GM21390 (cell line): ENCODE results near the gene MYO10.
"Not testable (repeated sequence)": the region's sequence is repeated elsewhere in the genome, so short reads cannot be mapped to it uniquely, and the experiment has no call there.

Experiments used
- ATAC-seq: cut with Tn5 transposase; IDR thresholded peaks from one replicate; pipeline ENCODE4 v1.9.1; 2021; ENCODE audit not compliant: unreplicated experiment

Gene MYO10

DNA sequence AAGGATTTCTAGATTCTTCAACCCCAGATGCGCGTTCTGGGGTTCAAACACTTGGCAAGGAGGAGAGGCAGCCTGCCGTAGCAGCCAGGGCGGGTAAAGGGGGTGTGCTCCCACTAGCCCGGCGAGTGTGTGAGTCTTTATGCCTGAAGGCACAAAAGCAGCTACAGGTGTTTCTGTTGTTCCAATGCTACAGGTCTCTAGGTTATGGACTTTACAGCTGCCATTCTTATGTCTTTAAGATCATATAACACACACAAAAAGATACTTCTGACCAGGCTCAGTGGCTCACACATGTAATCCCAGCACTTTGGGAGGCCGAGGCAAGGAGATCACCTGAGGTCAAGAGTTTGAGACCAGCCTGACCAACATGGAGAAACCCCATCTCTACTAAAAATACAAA, 185.6 kb downstream of the MYO10 start:
- ATAC-seq = no peak

- no peak for ATAC-seq
These were observed 186.5 kb downstream of the MYO10 start for GRCh38 chr5:16749626-16750025.

GRCh38 chr5:16744164-16744880, 191.8 kb downstream of the MYO10 start:
- no peak for ATAC-seq

DNA sequence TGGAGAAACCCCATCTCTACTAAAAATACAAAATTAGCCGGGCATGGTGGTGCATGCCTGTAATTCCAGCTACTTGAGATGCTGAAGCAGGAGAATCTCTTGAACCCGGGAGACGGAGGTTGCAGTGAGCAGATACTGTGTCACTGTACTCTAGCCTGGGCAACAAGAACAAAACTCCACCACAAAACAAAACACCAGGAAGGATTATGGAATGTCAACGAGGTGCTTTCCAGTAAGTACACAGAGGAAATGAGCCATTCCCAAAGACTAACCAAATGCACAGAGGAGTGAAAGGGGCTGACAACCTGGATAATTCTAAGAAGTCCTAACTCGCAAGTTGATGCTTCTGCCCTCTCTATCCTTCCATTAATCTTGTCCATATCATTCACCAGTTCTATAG, 193.2 kb downstream of the MYO10 start:
- no peak for ATAC-seq

GRCh38 chr5:16740811-16741392, 195.2 kb downstream of the MYO10 start:
- ATAC-seq = no peak

DNA sequence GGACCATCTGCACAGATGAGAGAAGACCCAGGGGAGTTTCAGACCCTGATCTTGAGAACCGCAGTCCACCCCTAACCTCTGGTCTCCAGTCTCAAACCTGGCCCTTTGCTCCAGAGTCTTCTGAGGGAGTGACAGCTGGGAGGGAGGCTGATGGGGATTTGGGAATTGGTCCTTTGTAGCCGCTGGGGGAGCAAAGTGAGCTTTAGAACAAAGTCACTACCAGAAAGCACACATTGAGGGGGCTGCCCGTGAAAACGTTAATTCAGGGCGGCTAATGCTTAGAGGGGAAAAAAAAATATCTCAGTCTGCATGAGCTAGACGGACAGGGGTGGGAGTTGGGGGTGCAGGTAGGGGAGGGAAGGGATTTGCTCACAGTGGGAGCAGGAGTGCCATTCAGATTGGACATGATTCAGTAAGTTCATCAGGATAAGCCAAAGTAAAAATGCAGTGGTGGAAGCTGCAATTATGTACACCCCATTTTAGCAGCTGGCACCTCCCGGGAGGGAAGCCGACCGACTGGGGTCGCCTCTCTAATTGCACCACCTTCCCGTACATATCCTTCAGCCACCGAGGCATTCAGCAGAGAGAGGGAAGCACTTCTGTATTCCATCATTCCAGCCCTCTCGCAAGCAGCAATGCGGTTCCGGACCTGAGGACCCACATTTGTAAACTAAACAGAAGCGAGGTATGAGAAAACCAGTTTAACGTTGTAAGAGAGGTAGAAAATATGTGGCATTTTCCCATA, 195.8 kb downstream of the MYO10 start:
- ATAC-seq = no peak

GRCh38 chr5:16738393-16738792, 197.7 kb downstream of the MYO10 start:
- not testable (repeated sequence) for ATAC-seq

DNA sequence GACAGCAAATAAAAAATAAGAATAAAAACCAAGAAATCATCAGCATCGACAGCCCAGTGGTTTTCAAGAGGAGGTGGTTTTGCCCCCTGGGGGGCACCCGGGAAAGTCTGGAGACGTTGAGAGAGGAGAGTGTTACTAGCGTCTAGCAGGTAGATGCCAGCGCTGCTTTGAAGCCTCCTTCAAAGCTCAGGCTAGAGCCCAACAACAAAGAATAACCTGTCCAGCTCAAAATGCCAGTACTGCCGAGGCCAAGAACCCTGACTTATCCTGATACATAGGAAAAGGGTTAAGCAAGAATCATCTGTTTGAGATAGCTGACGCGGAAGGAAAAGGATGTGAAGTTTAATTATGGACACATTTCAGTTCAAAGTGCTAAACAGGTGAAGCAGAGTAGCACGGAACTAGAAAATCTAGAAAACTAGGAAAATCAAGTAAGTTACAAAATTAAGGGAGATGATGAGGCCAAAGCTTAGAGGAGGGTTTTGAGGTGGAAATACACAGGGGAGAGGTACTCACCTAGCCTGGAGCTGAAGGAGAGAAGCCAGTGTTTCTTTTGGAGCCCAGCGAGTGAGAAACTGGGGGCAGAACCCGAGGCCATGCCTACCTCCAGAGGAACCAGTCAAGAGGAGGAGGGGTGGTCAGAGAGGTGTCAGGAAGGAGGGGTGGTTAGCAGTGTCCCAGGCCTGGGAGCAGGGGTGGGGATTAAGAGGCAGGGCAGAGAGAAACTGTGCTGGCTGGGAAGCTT, 198.3 kb downstream of the MYO10 start:
- no peak for ATAC-seq

GRCh38 chr5:16737209-16737608, 198.9 kb downstream of the MYO10 start:
- ATAC-seq = no peak

DNA sequence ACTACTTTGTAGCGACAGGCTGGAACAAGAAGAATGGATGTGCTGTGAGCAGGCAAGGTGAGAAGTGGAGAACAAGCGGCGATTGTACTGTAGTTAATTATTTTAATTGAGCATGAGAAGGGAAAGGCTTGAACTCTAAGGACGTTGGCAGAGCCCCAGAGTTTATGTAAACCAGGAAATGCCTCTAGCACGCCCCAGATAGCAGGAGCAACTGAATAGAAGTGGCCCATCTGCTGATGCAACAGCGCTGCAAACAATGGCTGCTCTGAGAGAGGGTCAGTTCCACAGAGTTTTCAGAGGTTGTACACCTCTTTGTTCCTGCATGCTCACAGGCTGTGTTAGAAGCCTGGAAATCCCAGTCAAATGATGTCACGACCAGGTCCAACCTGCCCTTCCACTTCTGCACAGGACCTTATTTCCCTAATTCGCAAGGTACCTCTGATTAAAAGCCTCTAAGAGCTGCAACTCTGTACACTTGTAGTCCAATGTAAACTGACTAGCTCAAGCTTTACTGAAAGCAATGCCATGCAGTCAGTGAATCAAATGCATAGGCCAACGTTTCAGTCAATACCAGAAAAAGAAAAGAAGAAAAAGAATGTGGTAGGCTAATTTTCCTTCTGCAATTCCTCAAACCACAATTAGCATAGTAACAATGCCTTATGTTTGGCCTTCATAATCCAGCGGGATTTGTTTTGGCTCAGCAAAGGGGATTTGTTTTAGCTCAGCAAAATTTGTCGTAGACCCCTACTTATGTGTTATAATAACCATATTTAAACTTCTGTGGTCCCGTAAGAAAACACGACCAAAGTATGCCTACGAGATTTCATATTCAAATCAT, 199.7 kb downstream of the MYO10 start:
- ATAC-seq = no peak

DNA sequence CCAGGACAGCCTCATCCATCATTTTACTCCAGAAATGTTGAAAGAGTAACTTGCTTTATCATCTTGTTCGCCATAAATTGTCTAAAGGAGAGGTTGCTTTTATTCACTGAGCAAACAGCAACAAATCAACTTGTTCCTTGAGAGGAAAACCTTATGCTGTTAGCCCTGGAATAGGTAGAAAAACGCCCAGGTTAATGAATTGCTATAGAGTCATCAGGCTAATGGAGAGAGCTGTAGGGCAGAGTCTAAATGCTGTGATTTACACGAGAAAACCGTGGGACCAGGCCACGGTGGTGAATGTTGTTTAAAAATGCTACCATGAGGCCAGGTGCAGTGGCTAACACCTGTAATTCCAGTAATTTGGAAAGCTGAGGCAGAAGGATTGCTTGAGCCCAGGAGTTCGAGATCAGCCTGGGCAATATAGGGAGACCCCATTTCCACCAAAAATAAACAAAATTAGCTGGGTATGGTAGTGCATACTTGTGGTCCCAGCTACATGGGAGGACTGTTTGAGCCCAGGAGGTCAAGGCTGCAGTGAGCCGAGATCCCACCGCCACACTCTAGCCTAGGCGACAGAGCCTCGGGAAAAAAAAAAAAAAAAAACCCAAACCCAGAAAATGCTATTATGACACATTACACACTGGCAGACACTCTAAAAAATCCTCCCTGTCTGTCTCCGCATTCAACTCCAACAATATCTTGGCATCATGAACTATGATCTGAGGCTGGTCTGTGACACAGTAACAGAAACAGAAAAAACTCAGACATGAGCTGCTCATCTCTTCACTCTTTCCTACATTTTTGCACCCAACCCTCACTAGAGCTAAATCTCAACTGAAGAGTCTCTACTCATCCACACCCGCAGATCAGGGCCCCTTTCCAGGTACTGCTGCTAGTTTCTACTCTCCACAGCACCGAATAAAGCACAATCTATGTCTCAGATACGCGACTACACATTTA, 200.7 kb downstream of the MYO10 start:
- no peak for ATAC-seq

GRCh38 chr5:16733331-16734006, 202.6 kb downstream of the MYO10 start:
- no peak for ATAC-seq

DNA sequence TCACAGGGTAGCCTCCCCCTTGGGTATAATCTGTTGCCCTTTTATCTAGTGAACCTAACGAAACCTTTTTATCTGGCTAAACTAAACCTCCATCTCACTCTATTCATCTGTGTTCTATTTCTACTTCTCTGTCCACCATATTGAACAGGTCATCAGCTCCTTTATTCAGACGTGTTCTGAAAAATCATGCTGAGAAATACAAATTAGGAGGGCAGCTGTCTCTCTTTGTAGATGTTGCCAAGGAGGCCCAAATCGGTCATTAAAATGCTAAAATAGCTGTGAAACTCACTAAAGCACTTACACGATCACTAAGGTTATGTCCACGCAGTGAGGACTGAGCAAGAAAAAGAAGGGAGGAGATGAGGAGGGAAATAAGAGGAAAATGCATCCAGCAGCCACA, 203.7 kb downstream of the MYO10 start:
- no peak for ATAC-seq

DNA sequence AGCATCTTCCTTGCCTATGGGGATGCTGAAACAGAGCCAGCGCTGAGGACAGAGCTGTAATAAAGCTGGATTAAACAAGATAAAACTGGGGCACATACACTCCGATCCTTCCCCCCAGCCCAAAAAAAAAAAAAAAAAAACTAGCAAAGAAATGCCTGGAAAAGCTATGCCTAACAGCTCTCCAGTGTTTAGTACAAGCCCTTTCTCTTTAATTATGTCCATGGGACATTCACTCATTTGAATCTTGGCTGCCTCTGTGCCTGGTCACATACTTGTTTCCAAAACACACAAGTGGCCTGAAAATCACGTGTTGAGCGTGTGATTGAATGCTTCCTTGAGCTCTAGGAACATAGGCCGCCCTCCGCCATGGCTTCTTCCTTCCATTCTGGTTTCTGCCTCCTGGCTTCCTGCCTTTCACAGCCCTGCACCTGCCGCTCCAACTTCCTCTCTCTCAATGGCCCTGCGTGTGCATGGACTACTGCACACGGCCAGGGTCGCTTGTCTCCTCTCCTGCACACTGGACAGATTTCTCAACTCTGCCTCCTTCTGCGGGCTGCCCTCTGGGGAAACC, 208.2 kb downstream of the MYO10 start:
- no peak for ATAC-seq

- ATAC-seq = no peak
These were observed 209.5 kb downstream of the MYO10 start for GRCh38 chr5:16726538-16726946.

GRCh38 chr5:16725575-16725974, 210.5 kb downstream of the MYO10 start:
- ATAC-seq = no peak

DNA sequence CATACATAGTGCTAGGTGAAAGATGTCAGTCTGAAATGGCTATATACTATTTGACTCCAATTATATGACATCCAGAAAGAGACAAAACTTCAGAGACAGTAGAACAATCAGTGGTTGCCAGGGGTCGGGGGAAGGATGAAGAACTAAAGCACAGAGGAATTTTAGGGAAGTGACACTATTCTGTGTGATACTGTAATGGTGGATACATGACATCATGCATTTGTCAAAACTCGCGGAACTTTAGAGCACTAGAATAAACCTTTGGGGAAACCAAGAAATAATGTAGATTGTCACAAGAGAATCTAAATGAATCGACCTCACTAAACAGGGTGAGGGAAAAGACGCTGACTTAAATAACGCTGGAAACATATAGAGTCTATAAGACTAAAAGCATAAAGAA, 212.3 kb downstream of the MYO10 start:
- ATAC-seq = no peak

- ATAC-seq = no peak
These were observed 214.0 kb downstream of the MYO10 start for GRCh38 chr5:16722097-16722495.
